Measurements from ENCODE around the gene PIGC.
A peak's percentile ranks its signal among the peaks of the same experiment; 100 is the strongest.

The PIGC gene

DNA sequence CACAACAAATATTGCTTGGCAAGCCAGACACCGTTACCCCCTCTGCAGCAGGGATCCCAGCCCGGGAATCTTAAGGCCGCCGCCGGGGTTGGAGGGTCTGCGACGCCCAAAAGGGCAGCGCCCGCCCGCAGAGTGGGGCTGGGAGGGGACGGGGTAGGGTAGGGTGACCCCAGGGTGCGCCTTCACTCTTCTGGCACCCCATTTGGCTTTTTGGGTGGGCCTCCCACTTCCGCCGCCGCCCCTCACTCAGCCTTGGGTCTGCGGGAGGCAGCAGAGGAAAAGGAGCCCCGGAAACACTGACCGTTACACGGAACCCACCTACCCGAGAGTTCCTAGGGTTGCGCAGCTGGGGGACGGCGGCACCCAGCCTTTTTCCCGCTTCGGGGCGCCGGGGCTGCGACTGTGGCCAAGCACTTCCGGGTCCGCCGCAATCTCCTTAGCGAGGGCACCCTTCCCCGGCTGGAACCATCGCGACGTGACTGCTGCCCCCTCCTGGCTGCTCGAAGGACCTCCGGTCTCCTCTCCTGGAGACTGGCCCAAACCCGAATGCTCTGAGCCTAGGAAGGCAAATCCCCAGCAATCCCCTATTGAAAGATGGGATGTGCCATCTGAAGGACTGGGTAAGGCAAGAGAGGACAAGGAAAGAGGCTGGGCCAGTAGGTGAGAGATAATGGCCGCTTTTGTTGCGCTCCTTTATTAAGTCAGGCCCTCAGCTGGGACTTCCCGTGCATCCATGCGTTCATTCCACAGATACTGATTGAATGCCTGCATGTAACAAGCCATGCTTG is at the start of gene PIGC:
TSS of gene PIGC (minus strand) at position 404 of the 788 bp plus-strand sequence. CDS start 1,447 bp downstream, outside the sequence.
- DNase-seq: peak; percentile 96

GRCh38 chr1:172492421-172492820 is 48.6 kb upstream of the PIGC start:
- no peak for DNase-seq

DNA sequence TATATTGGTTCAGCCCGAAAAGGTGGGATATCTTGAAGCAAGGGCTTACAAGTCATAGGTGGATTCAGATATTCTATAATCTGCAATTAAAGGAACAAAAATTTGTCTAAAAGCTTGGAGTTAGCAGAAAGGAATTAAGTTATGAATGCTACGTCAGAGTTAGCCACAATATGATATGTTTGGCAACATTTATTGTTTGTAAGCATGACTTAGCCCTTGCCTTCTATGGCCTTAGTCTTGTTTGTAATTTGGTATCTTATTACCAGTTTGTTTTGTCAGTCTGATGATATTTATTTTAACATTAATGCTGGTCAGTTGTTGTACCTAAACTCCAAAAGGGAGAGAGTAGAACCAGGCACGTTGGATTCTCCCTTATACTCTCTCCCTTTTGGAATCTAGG is 46.0 kb upstream of the PIGC start:
- DNase-seq: no peak

GRCh38 chr1:172488393-172488792 is 44.5 kb upstream of the PIGC start:
- DNase-seq: no peak

DNA sequence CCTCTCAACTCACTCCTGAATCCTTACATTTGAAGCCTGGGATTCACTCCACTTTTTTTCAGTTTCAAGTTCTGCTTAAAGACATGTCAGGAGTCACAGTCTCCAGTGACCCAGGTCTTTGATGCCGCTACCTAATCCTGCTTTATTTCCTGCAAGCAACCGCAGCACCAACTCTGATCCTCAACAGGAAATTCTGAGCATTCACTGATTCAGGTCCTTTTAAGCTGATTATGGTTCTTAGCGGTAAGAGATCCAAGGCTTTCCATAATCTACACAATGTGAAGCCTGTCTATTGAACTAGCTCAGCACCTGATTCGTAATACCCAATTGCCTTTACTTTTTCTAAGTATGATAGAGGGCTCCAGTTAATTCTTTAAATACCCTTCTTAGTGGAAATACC is 43.7 kb upstream of the PIGC start:
- DNase-seq: no peak

GRCh38 chr1:172486805-172487454 is 43.1 kb upstream of the PIGC start:
- DNase-seq: no peak

DNA sequence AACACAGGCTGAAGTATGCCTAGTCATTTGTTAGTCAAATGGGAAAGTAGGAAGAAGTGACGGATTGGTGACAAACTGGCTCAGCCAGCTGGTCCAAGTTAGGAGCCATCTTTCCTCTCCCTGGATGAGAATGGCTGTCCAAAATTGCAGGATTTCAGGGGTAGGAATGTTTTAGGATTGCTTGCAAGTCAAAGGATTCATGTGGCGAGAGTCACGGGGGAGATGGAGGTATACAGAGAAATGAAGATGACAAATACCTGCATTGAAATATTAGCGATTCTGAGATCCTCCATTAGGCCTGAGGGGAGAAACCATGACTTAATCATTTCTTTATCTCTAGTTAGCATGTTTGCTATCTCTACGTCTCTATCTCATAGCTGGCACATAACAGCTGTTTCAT is 41.8 kb upstream of the PIGC start:
- DNase-seq: no peak

DNA sequence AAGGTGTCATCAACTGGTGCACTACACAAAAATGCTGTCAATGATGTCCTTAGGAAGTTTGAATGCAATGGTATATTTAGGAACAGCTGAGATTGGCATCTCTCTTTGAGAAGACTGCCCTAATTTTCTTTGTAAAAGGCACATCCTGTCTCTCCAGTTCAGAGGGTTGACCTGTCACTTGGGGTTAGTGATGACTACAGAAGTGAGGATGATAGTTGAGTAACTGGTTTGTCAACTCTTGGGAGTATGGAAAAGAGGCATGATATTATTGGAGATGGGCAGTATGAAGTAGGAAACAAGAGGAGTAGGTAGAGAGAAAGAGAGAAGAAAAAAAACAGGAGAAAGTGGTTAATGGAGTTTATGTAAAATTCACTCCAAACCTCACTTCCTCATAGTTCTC is 40.4 kb upstream of the PIGC start:
- no peak for DNase-seq

DNA sequence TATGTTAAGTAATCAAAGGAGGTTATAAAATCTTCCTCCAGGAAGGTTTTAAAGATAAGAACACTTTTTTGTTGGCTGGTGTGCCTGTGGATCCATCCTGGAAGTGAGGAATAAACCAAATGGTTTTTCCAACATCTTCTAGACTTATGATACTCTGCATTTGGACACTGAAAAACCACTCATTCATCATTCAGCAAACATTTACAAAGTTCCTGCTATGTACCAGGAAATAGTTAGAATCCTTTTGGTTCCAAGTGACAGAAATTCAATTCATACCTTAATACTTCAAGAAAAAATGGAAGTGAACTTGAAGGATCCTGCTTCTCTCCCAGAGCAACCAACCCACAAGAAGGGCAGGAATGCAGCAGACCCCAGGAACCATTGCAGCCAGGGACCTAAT is 39.6 kb upstream of the PIGC start:
- no peak for DNase-seq

DNA sequence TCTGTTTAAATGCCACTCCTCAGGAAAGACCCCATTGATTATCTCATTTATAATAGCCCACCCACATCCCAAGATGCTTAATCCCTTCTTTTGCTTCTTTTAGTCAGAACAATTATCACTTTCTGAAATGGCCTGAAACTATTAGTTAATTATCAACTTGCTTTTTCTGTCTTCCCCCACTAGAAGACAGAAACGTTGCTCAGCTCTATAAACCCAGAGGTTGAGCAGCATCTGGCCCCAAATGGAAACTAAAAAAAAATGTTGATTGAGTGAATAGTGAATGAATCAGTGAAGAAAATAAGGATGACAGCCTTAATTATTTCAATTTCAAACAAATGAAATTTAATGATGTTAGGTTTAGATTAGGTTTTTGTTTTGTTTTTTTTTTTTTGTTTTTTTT is 38.2 kb upstream of the PIGC start:
- DNase-seq: no peak

DNA sequence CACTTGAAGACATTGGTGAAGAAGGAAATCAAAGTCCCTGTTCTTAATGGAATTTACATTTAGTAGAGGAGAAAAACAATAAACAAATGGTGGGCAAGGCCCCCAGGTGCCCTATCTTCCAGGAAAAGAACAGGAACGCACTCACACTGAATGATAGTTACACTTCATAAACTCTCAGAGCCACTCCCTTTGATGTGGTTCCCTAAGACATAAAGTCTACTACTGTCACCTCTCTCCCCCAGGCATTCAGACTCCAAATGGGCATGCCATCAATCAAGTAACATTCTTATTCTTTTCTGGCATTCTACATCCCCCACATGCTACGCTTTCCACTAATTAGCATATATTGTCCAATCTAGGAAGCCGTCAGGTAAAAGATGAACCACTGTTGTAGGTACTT is 36.6 kb upstream of the PIGC start:
- no peak for DNase-seq

DNA sequence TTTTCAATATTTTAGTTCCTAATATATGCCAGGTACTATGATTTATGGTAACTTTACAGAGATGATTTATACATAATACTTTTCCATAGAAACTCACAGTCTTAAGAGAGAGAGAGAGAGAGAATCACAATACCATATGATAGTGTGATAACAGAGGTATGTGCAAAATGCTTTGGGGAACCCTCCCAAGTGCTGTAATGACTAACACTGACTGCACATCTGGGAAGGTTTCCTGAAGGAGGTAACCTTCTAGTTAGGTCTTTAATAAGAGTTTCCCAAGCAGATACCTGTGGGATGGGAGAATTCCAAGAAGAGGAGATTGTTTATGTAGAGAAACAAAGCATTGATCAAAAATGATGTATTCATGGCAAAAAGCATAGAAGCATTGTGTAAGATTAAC is 34.6 kb upstream of the PIGC start:
- no peak for DNase-seq

GRCh38 chr1:172477741-172478140 is 33.9 kb upstream of the PIGC start:
- no peak for DNase-seq

GRCh38 chr1:172477216-172477615 is 33.3 kb upstream of the PIGC start:
- no peak for DNase-seq

DNA sequence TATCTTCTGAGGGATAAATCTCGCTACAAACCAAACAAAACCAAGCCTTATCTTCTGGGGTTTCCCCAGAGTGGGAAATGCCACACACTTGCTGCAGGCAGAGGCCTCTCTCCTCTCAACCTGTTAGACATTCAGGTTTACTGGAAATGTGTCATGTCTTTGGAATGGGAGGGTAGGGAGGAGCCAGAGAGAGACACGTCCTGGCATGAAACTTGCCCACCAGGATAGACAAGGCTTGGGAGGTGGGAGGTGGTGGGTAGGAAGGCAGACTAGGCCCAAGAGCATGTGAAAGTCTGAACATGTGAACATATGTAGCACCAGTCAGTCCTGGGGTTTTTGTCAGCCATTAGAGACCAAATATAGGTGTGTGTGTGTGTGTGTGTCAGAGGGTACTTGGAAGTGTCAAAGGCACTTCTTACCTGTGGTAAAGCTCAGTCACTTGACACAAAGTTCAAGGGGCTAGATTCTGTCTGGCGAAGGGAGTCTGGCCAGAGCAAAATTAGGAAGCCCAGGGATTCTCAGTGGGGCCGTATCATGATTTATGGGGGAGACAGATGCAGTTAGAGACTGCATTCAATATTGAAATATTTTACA is 32.4 kb upstream of the PIGC start:
- DNase-seq: no peak

DNA sequence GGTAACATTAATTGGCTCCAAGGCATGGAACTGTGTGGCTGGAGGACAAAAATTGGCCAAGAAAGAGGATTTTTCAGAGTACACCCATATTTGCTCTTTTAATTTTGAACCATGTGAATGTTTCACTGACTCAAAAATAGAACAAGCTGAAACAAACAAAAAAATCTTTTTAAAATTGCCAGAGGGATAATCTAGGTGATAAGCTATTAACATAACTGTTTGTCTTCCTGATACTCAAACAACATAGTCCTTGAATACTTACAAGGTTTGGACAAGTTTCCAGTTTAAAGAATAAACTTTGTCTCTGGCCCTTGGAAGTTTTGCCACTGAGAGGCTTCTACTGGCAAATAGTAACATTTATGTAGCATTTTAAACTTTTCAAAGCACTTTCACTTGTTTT is 30.0 kb upstream of the PIGC start:
- no peak for DNase-seq

GRCh38 chr1:172473302-172473701 is 29.4 kb upstream of the PIGC start:
- DNase-seq: no peak

DNA sequence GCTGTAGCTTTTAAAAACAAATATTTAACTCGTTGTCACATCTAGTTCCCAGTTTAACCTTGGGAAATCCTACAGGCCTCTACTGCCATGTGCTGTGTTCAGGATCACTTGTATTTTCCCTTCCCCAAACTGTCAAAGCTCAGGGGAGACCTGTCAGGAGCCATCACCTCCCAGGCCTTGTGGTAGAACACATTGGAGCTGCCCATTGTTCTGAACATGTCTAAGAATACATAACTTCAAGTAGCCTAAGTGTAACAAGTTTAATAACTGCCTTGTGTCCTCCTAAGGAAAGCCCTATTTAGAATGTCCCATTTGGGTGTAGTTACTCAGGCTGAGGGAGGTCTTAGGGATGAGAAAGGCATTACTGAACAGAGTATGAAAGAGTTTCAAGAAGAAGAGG is 28.6 kb upstream of the PIGC start:
- DNase-seq: no peak

DNA sequence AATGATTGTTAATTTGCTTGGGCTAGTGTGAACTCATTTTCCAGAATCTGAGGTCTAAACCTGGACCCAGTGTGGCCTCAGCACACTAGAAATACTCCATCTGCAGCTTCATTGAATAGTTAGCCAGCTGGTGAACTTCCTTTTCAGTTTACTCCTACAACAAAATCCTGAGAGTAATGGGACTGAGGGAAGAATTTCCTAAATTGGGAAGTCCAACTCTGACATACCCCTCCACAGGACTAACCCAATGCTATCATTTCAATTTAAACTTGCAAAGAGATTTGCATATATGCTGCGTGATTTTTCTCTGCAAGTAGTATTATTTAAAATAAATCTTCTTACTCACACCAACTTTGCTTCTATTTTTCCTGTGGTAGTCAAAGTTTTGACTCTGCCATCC is 27.8 kb upstream of the PIGC start:
- DNase-seq: no peak

DNA sequence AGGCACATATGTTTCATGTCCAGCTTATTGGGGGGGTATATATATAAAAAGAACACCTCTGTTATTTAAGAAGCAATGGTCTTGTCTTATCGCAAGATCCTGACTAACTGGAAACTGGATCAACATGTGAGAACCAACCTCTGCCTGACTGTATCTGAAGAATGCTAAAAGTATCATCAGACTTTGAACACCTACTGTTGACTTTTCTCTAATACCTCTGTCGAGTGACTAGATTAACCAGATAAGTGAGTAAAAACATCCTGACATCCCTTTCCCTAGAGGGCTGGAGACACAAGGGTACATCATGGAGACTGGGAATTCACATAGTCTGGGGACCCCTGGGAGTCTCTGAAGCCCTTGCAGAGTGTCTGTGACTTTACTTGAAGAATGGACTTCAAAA is 26.3 kb upstream of the PIGC start:
- no peak for DNase-seq

DNA sequence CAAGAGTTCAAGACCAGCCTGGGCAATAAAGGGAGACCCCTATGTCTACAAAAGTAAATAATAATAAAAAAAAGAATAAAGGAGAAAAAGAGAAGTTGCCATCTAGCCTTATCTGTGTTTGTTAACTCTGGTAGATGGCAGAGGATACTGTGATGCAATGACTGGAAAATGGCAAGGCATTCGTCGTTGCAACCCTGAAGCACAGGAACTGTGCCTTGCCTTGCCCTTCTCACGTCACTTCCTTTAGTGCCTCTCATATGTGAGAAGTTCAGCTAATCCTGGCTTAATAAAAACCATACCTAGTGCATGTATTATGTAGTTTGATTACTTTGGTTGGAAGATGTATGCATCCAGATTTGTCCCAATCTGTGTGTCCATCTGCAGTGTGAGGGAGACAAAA is 25.8 kb upstream of the PIGC start:
- DNase-seq: no peak

- DNase-seq: no peak
Measured at GRCh38 chr1:172468296-172468695, 24.4 kb upstream of the PIGC start.

DNA sequence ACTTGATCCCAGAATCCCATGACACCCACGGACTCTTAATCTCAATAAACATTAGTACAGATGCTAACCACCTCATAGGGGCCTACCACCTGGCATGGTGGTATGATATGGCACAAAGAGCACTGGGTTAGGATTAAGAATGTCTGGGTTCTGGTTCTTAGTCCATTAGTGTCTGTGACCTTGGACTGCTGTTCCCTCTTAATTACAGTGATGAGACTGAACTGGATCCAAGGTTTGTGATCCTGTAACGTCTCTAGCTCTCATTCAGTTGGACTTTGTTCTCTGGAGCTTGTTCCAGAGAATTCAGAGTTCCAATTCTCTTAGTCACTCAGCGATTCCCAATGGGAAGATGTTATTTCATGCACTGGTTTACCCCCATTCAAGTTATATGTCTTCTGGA is 23.6 kb upstream of the PIGC start:
- DNase-seq: no peak

DNA sequence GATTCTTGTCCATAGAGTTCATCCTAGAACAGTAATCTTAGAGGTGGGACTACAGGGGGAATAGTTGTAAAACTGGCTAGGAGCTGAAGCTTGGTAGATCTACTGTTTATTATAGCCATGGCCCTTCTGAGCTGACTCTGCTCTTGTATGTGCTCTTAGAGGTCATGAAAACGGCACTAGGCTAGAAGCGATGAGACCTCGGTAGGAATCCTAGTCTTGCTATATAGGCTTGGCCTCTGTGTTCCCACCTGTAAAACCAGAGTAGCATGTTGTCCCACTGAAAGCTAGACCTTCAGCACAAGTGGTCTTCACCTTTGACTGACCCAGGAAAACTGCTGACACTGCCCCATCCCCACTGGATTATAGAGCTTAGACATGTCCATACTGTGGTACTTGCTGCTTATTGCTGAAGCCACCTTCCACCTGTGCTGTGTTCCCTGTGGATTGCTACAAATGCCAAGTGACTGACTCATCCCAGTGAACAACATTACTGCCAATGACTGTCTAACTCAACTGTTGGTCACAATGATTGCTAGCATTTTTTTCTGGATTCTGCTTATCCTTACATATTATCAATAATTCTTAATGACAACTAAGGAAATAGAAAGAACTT is 23.0 kb upstream of the PIGC start:
- DNase-seq: no peak
